Esophagus muscularis mucosa (tissue), 4 donors: ENCODE data around the gene SYMPK.

Experiments used
- EP300 ChIP-seq: sonication (generic); formaldehyde crosslinking; IDR thresholded peaks from one replicate; pipeline ENCODE4 v1.6.1; 2017; ENCODE audit warnings: antibody characterized with exemption
- POLR2A ChIP-seq: fragments of 450-650 bp; IDR thresholded peaks from one replicate; pipeline ENCODE4 v1.6.1; 2017; ENCODE audit warnings: antibody characterized with exemption, moderate library complexity, mild to moderate bottlenecking, low read depth
- POLR2AphosphoS5 ChIP-seq, 2 donors: sonication (generic); formaldehyde crosslinking; IDR thresholded peaks; one replicate each; pipeline ENCODE4 v1.6.1; 2017; ENCODE audit warnings: antibody characterized with exemption in 2 of 2
- TF ChIP-seq, protein P1 (sequence below), 3 experiments: fragments of 200-600 bp in 2 of 3; fragments of 450-650 bp in 1 of 3; sonication (generic) in 2 of 3; IDR thresholded peaks; one replicate each; pipeline ENCODE4 v1.5.1; 2017 to 2019; ENCODE audit warnings: antibody characterized with exemption in 3 of 3, mild to moderate bottlenecking in 2 of 3, moderate library complexity in 1 of 3

GRCh38 chr19:45771311-45771933 lies 91.5 kb downstream of the SYMPK start:
- TF ChIP-seq, protein P1, sequence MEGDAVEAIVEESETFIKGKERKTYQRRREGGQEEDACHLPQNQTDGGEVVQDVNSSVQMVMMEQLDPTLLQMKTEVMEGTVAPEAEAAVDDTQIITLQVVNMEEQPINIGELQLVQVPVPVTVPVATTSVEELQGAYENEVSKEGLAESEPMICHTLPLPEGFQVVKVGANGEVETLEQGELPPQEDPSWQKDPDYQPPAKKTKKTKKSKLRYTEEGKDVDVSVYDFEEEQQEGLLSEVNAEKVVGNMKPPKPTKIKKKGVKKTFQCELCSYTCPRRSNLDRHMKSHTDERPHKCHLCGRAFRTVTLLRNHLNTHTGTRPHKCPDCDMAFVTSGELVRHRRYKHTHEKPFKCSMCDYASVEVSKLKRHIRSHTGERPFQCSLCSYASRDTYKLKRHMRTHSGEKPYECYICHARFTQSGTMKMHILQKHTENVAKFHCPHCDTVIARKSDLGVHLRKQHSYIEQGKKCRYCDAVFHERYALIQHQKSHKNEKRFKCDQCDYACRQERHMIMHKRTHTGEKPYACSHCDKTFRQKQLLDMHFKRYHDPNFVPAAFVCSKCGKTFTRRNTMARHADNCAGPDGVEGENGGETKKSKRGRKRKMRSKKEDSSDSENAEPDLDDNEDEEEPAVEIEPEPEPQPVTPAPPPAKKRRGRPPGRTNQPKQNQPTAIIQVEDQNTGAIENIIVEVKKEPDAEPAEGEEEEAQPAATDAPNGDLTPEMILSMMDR (IDR thresholded peaks at IDR 0.05) = no peak
- TF ChIP-seq EP300 (no peak), POLR2A (no peak), POLR2AphosphoS5 (IDR thresholded peaks at IDR 0.05) (no peak)
